ENCODE results near the gene SHH.

DNA sequence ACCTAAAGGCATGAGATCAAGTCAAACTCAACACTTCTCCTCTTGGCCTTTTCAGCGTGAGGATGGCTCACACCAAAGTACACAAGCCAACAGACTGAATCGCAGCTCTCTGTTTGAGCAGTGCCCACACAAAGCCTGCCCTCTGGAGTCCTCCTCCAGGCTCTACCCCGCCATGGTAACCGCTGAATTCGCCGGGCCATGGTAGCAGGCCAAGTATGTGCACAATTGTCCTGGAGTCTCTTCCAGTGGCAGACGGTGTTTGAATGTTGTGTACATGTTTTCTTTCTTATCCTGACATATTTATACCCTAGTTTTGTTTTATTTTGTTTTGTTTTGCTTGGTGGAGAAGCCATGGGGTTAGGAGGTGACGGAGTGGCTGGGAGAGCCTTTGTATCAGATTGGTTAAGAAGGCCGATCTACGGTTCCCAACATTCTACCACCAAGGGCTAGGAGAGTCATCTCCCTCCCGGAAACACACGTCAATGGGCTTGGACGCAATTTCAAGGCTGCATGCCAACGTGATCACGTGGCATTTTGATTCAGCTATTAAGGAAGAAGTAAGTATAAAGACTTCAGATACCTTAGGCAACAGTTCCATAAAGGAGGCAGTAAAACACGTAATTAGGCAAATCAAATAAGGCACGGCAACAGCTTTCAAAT is 12.1 kb upstream of the SHH start:
- TF ChIP-seq GLI4 (CRISPR knock-in tag; IDR thresholded peaks at IDR 0.05; ENCODE audit: borderline replicate concordance) (no peak), GZF1 (CRISPR knock-in tag; IDR thresholded peaks at IDR 0.05) (no peak), ZSCAN31 (CRISPR knock-in tag; IDR thresholded peaks at IDR 0.05; ENCODE audit: low read depth) (no peak), ZNF24 (IDR thresholded peaks at IDR 0.05) (no peak), CTCF (CRISPR knock-in tag; IDR thresholded peaks at IDR 0.05) (no peak), TAF1 (CRISPR knock-in tag; IDR thresholded peaks at IDR 0.05) (no peak), ZNF816 (CRISPR knock-in tag; IDR thresholded peaks at IDR 0.05; ENCODE audit: borderline replicate concordance) (no peak), ELF1 (CRISPR knock-in tag; IDR thresholded peaks at IDR 0.05) (no peak), NR3C1 (CRISPR knock-in tag; IDR thresholded peaks at IDR 0.05) (no peak)
- TF ChIP-seq, protein P1, sequence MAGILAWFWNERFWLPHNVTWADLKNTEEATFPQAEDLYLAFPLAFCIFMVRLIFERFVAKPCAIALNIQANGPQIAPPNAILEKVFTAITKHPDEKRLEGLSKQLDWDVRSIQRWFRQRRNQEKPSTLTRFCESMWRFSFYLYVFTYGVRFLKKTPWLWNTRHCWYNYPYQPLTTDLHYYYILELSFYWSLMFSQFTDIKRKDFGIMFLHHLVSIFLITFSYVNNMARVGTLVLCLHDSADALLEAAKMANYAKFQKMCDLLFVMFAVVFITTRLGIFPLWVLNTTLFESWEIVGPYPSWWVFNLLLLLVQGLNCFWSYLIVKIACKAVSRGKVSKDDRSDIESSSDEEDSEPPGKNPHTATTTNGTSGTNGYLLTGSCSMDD (CRISPR knock-in tag; IDR thresholded peaks at IDR 0.05), result no peak
- TF ChIP-seq, protein P2, sequence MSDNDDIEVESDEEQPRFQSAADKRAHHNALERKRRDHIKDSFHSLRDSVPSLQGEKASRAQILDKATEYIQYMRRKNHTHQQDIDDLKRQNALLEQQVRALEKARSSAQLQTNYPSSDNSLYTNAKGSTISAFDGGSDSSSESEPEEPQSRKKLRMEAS (IDR thresholded peaks at IDR 0.05), result no peak

Data from HepG2 (cell line).